SH-SY5Y (cell line): ENCODE results near the gene RSRC1.

Experiments used
- GATA2 ChIP-seq: IDR thresholded peaks from 2 replicates; pipeline ENCODE4 v1.6.1; 2011; ENCODE audit warnings: mild to moderate bottlenecking, low read depth, low read length
- GATA3 ChIP-seq: IDR thresholded peaks from 2 replicates; pipeline ENCODE4 v1.6.1; 2011; ENCODE audit warnings: low read depth, mild to moderate bottlenecking, low read length, moderate library complexity

GRCh38 chr3:158086361-158086760, 23.5 kb upstream of the RSRC1 start:
- TF ChIP-seq GATA3 = no peak
- TF ChIP-seq GATA2 = no peak
